Measurements from ENCODE around the gene SLC4A1AP.
"Not testable (repeated sequence)": the region's sequence is repeated elsewhere in the genome, so short reads cannot be mapped to it uniquely, and the experiment has no call there.

Gene SLC4A1AP

GRCh38 chr2:27652790-27653189, 10.9 kb upstream of the SLC4A1AP start:
- no peak for DNase-seq

GRCh38 chr2:27653397-27653796, 10.3 kb upstream of the SLC4A1AP start:
- no peak for DNase-seq

DNA sequence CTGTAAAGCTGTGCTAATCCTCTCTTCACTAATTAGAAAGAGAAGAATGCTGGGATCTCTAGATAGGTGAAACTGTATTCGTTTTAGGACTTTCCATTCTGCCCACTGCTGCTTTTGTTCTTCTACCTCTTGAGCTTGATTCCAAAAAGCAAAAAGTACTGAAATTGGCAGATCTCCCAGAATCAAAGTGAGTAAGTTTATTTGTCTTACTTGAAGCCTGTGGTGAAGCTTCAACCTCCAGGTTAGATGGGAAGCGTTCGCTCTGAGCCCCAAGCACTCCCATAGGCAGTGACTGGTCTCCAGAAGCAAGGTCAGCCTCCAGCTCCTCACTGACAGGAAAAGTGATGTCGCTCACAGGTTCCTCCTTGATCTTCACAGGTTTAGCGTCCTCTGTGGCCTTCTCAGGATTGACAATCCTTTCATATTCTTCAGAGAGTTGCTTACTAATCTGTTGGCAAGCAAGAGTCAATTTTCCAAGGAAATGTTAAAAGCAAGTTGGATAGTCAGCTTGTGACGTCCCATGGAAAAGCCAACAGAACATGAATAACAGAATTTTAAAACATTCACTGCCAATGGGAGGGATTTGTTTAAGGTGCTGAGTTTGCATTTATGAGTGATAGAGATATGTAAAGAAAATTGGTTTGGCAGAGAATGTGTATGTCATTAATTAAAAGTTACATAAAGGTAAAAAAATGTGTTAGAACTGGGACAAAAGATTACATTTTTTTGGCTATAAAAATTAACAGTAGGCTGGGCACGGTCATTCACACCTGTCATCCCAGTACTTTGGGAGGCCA, 8.3 kb upstream of the SLC4A1AP start:
- DNase-seq: no peak

GRCh38 chr2:27661371-27661770, 2.3 kb upstream of the SLC4A1AP start:
- no peak for DNase-seq

DNA sequence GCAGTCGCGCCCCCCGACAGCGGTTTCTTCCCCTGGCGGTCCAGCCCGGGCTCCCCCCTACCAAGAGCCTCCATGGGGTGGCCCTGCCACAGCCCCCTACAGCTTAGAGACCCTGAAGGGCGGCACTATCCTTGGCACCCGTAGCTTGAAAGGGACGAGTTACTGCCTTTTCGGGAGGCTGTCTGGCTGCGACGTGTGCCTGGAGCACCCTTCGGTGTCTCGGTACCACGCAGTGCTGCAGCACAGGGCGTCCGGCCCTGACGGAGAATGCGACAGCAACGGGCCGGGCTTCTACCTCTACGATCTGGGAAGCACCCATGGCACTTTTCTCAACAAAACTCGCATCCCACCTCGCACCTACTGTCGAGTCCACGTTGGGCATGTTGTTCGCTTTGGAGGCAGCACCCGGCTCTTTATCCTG, 475 bp downstream of the SLC4A1AP start:
- no peak for DNase-seq

DNA sequence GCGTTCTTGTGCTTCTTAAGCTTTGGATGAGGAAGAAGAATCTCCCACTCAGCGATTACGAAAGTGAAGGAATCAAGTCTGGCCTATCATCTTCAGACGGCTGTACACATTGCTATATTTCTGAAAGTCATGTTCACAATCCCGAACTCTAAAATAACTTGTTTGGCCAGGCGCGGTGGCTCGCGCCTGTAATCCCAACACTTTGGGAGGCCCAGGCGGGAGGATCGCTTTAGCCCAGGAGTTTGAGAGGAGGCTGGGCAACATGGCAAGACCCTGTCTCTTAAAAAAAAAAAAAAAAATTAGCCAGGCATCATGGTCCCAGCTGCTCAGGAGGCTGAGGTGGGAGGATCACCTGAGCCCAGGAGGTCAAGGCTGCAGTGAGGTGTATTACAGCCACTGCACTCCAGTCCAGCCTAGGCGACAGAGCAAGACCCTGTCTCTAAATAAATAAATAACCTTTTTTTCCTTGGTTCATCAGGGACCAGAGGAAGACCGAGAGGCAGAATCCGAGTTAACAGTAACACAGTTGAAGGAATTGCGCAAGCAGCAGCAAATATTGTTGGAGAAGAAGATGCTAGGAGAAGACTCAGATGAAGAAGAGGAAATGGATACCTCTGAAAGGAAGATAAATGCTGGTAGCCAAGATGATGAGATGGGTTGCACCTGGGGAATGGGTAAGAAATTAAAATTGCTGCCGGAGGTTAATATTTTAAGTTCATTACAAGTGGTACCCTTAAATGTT, 1.1 kb downstream of the SLC4A1AP start:
- no peak for DNase-seq

DNA sequence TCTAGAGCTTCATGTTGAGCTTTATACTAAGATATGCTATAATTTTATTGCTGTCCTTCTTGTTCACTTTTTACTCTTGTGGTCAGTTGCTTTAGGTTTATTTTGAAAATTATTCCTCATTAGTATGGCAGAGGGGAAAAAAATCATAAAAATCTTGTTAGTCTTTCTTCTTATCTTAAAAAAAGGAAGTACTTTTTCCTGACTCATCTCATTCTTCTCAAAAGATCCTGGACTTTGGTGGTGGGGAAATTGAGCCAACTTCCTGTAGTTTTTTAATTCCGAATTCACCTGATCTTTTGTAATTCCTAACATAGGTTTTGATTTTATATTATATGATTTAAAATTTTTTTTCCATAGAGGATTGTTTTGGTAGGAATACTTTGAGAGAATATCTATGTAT, 3.8 kb downstream of the SLC4A1AP start:
- DNase-seq: no peak

DNA sequence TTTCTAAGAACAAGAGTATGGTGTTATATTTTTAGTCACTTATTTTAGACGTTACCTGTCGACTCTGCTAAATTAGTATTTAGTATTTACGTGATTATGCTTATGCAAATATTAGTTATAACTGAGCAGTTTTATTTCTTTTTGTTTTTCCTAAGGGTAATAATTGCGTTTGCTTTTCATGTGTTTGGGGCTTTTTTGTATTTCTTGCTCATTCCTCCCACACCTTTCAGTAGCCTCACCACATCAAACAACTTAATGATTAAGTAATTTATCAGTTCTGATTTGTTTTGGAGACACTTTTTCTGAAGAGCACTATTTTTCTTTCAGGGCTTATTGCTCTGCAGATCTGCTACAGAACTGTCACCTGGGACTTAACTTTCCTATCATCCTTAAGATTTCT, 7.5 kb downstream of the SLC4A1AP start:
- no peak for DNase-seq

DNA sequence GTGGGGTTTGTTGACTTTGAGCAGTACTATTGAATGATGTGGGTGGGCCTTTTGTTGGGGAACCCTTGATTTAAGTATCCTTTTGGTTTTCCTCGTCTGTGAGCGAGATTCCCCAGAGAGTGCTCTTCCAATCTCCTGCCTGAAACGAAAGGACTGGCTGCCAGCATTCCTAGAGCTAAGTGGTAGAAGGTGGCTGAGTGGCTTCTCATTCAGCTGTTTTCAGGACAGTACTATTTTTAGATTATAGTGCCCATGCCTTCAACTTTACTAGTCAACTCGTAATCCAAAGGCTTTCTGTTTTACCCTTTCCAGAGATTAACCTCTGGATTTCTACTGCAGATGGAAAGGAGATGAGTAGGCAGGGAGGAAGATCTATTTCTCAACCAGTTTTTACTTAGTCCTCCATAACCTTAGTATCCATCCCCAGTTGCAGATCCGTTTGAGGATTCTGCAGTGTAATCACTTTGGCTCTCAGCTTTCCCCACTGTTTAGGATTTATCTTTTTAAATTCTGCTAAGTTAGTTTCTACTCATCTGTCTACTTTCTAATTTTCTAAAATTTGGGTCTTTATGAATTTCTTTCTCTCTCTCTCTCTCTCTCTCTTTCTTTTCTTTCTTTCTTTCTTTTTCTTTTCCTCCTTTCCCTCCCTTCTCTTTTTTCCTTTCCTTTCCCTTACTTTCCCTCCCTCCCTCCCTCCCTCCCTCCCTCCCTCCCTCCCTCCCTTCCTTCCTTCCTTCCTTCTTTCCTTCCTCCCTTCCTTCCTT, 9.2 kb downstream of the SLC4A1AP start:
- DNase-seq: no peak

DNA sequence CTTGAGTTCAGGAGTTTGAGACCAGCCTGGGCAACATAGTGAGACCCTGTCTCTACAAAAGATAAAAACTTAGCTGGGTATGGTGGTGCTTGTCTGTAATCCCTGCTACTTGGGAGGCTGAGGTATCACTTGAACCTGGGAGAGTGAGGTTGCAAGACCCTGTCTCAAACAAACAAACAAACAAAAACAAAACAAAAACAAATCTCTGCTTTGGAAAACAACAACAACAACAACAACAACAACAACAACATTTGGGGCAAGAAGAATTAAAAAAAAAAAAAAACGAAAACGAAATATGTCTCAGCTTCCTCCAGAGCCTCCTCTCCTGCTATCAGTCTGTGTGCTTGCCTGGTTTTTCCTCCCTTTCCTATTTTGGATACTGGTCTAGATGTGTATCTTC, 16.9 kb downstream of the SLC4A1AP start:
- no peak for DNase-seq

DNA sequence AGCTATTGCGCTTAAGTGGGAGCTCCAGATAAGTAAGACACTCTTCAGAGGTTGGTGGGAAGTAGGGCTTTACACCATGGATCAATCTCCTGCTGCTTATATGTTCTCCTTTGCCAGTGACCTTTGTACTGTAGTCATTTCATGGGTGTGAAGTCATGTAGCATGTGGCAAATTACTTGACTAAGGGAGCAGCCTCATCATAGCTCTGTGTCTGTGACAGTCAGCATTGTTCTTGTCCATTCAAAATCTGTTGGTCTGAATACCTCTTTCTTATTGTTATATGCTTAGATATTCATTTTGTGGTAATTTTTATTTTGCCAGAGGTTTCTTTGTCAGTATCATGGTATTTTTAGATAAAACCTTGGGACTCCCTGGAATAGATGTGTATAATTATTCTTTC, 18.2 kb downstream of the SLC4A1AP start:
- no peak for DNase-seq

GRCh38 chr2:27682334-27682771, 18.7 kb downstream of the SLC4A1AP start:
- DNase-seq: not testable (repeated sequence)

- peak; percentile 15 for DNase-seq
These were observed 19.8 kb downstream of the SLC4A1AP start for GRCh38 chr2:27683390-27684071.

DNA sequence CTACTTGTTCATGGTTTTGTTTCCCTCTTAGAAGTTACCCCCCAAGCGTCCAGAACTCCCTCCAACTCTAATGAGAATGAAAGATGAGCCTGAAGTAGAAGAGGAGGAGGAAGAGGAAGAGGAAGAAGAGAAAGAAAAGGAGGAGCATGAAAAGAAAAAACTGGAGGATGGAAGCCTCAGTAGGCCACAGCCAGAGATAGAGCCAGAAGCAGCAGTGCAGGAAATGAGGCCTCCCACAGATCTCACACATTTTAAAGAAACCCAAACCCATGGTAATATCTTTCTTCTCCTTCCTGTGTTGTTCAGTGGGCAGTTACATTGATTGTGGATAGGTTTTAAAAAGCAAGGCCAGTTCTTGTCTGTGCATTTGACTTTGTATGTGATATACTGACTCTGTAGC, 21.3 kb downstream of the SLC4A1AP start:
- DNase-seq: not testable (repeated sequence)

- no peak for DNase-seq
These were observed 21.9 kb downstream of the SLC4A1AP start for GRCh38 chr2:27685577-27685976.

DNA sequence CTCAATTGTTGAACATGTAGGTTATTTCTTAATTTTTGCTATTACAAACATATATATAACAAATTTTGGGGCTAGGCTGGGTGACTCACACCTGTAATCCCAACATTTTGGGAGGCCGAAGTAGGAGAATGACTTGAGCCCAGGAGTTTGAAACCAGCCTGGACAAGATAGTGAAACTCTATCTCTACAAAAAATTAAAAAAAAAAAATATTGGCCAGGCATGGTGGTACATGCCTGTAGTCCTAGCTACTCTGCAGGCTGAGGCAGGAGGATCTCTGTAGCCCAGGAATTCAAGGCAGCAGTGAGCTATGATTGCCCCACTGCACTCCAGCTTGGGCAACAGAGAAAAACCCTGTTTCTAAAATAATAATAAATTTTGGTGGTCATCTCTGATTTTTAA, 23.5 kb downstream of the SLC4A1AP start:
- DNase-seq: no peak

DNA sequence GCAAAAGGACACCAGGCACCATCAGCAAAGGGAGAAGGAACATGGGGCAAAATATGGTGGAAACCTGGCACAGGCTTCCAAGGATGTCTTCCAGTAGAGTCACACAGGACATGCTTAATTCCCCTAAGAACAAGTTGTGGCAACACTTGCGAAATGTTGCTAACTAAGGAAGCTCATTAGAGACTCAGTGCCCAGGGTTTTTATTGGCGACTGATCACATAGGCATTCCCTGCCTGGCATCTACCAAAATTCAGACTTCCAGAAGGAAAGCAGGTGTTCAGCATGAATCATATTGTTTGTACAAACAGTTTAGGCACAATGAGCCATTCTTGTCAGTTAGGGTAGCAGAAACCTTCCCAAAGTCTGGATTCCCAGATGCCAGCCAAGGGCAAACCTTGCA, 25.7 kb downstream of the SLC4A1AP start:
- no peak for DNase-seq

GRCh38 chr2:27690052-27690451, 26.4 kb downstream of the SLC4A1AP start:
- no peak for DNase-seq

DNA sequence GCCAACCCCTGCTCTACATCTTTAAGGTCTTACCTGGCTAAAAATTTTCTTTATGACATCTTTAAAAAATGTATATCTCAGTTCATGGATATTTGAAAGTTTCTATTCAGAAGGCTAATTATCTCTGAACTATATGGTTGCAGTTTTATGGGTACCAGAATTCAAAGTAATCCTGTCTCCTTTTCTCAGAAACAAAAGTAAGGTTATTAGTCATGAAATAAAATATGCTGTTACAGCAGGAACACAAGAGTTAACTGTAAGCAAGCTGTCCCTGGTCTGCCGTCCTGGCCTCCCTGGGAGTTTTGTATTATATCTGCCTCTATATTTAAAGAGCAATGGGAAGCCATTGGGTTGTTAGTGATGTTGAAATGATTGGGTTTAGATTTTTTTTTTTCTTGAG, 34.0 kb downstream of the SLC4A1AP start:
- DNase-seq: no peak

GRCh38 chr2:27701676-27702075, 38.0 kb downstream of the SLC4A1AP start:
- DNase-seq: no peak

DNA sequence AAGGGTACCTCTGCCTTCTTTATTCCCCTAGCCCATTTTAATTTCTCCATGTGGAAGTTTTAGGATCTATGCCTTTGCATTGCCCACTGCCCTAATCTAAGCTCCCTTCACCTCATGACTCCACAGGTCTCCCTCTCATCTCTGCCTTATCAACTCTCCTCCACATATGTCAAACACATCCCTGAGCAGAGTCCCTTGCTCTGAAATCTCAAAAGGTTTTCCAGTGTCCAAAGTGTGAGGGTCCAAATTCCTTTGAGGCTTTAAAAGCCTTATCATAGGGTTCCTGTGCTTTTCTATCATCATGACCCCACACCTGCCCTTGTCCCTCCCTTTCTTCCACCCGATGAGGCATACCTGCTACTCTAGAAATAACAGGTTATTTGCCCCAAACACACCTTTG, 38.6 kb downstream of the SLC4A1AP start:
- DNase-seq: no peak

DNA sequence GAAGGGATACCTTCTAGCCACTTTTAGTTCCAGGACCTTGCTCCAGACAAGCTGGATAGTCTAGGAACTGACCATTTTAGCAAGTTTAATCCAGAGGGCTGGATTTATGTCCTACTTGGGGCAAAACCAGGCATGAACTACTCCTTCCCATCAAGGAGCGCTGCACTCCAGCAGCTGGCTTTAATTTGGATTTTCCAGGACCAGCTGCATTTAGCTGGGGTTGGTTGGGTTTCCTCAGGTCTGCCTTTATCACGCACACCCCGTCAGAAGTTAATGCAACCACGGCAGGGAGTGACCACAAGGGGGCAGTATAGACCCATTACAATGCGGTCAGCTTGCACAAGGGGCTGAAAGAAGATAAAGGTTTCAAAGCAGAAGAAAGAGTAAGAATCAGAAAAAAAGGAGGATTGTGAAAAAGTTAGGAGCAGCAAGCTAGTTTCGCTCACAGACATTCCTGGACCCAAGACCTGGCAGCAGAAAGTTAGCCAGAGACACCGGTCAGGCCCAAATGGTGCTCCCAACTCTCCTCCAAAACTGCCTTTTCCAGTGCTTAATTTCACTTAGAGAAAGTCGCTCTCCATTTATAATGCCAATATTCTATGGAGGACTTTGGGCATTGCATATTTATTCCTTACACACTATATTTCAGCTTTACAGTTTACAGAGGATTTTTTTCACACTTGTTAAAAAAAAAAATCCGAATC, 40.1 kb downstream of the SLC4A1AP start:
- DNase-seq: peak; percentile 59
